NCI-H146 treated with DMSO at 0.1 percent for 48 hours (cell line): ENCODE data around the gene KDM6A.
"Not testable (repeated sequence)": the region's sequence is repeated elsewhere in the genome, so short reads cannot be mapped to it uniquely, and the experiment has no call there.

Source experiments
- DNase-seq: peaks from one replicate; lab custom pipeline; 2025; ENCODE audit not compliant: unreplicated experiment; lab: John Stamatoyannopoulos, UW

Gene KDM6A

DNA sequence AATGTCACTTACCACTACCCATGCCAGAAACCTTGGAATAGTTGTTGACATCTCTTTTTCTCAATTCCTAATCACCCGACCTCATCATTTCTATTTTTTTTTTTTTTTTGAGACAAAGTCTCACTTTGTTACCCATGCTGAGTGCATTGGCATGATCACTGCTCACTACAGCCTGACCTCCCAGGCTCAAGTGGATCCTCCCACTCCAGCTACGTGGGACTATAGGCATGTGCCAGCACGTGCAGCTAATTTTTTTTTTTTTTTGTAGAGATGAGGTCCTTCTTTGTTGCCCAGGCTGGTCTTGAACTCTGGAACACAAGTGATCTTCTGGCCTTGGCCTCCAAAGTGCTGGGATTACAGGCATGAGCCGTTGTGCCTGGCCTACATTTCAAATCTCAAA lies 12.0 kb downstream of the KDM6A start:
- no peak for DNase-seq

DNA sequence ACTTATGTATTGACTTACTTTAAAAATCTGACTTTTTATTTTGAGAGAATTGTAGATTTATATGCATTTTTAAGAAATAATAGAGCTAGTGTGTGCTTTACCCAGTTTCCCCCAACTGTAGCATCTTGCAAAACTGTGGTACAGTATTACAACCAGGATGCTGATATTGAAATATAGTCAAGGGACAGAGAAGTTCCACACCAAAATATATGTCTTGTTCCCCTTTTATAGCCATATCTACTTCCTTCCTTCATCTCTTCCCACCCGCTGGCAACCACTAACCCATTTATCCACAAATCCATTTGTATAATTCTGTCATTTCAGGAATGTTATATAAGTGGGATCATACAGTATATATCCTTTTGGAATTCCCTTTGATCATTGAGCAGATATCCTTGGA lies 16.8 kb downstream of the KDM6A start:
- no peak for DNase-seq

DNA sequence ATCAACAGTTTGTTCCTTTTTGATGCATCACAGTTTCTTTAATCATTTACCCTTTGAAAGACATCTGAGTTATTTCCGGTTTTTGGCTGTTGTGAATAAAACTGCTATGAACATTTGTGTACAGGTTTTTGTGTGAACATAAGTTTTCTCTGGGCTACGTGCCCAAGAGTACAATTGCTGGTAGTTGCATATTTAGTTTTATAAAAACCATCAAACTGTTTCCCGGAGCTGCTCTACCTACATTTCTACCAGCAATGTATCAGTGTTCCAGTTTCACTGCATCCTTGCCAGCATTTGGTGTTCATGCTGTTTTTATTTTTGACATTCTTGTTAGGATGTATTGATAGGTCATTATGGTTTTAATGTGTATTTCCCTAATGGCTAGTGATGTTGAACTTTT lies 17.3 kb downstream of the KDM6A start:
- DNase-seq = no peak

DNA sequence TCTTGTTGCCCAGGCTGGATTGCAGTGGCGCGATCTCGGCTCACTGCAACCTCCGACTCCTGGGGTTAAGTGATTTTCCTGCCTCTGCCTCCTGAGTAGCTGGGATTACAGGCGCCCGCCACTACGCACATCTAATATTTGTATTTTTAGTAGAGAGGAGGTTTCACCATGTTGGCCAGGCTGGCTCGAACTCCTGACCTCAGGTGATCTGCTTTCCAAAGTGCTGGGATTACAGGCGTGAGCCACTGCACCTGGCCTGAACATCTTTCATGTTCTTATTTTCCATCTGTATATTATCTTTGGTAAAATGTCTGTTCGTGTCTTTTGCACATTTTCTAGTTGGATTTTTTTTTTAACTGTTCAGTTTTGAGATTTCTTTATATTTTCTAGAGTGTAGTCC lies 17.7 kb downstream of the KDM6A start:
- DNase-seq = not testable (repeated sequence)

DNA sequence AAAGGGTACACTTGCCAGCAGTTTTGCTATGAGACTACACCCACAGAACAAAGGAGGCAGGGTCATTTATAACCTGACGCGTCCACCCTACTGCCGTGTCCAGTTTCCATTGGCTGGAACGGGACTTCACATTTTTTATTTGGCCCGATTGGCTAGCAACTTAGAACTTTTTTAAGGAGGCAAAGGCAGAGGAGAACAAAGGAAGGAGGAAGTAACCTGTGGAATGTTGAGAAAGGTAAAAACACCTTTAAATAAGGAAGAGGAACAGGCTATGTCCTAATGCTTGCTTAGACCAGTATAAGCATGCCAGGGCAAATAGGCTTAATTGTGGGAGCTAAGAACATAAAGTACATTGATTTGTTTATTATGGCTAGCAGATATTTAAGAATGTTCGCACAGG lies 18.7 kb downstream of the KDM6A start:
- DNase-seq = no peak

DNA sequence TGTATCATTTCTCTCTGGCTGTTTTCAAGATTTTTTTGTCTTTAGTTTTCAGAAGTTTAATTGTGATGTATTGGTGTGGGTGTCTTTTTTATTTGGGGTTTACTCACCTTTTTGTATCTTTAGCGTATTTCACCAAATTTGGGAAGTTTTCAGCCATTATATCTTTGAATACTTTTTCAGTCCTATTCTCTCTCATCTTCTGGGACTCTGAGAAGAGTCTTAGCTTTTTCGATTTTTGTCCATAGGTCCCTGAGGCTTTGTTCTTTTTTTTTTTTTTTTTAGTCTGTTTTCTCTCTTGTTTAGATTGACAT lies 23.8 kb downstream of the KDM6A start:
- no peak for DNase-seq

DNA sequence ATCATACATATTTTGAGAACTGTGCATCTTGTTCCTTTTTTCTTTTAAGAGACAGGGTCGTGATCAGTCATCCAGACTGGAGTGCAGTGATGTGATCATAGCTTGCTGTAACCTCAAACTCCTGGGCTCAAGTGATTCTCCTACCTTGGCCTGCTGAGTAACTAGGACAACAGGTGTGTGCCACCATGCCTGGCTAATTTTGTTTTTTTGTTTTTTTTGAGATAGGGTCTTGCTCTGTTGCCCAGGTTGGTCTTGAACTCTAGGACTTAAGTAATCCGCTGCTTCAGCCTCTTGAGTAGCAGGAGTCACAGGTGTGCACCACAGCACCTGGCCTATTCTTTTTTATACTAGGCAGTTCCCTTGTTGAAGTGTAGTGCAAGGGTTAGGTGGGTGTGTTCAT lies 24.6 kb downstream of the KDM6A start:
- no peak for DNase-seq

DNA sequence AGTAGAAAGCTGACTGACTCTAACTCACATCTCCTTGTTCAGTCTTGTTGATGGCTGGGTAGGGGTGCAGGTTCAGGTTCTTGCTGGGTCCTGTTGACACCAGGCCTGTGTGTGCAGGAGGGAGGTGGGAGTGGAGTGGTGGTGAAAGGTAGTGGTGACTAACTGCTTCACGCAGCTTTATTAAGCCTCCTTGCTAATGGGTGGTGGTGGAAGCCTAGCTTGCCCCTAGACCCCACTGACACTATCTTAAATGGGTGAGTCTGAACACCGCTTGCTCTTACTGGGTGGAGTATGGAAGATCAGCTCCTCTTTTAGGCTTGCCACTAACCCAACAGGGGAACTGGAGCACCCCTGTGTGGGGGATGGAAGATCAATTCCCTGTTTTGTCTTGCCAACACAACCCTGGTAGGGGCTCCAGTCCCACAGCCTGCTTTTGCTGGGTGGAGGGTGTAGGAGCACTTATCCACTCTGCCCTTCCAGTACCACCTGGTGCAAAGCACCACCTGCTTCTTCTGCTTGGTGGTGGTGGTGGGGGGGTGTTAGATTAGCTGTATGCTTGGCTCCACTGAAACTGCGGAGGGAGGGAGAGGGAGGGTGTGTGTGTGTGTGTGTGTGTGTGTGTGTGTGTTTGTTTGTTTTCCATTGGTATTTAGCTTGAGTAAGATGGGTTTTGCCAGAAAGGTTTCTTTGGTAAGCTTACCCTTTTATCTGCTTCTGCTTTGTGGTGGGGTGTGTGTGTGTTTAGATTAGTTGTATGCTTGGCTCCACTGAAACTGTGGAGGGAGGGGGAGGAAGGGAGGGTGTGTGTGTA lies 25.6 kb downstream of the KDM6A start:
- peak; percentile 22 for DNase-seq

DNA sequence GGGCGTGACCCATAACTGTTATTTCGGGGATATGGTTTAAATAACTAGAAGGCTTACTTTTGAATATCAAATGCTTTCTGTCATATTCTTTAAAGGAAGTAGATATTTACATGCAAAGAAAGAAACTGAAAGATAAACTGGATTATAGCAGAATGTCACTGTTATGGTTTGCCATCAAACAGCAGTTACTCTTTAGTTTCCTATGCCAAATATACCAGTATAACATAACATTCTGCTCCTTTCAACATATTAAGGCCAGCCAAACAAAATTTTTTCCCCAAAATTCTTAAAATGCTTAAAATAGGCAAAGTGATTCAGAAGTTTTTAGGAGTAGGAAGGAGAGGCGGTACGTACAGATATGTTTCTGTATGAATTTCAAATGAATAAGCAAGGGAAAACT lies 27.0 kb downstream of the KDM6A start:
- DNase-seq = no peak

DNA sequence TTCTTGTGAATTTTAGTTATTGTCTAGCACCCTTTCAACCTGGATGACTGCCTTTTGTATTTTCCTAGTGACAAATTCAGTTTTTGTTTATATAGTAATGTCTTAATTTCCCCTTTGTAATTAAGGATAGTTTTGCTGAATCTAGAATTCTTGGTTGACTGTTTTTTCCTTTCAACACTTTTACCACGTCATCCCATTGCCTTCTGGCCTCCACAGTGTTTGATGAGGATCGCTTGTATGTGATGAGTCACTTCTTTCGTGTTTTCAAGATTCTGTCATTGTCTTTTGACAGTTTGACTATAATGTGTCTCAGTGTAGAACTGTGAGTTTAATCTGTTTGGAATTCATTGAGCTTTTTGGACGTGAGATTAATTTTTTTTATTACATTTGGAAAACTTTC lies 30.1 kb downstream of the KDM6A start:
- DNase-seq = no peak

DNA sequence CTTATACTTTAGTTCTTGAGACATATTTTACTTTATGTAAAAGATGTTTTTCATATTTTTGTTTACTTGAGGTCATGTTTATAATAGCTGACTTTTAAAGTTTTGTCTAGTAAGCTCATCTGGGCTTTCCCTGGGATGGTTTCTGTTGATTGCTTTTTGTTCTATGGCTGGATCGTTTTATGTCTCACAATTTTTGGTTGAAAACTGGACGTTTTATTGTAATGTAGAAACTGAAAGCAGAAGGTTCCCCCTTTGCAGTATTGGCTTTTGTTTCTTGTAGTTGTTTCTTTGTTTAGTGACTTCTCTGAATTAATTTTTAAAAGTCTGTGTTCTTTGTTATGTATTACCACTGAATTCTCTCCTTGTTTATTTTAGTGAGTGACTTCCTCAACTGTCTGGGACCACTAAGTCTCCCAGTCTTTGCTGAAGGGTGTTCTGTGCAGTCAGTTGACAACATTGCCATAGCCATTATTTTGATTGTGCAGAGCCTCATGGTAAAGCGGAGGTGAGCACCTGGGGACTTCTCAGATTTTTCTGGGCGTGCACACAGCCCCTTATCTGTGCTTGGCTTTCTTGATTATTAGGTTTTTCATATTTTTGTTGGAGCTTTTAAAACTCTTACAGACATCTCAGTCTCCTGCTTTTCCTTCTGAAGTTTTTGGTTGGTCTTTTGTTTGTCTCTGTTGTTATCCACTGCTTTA lies 31.0 kb downstream of the KDM6A start:
- no peak for DNase-seq

DNA sequence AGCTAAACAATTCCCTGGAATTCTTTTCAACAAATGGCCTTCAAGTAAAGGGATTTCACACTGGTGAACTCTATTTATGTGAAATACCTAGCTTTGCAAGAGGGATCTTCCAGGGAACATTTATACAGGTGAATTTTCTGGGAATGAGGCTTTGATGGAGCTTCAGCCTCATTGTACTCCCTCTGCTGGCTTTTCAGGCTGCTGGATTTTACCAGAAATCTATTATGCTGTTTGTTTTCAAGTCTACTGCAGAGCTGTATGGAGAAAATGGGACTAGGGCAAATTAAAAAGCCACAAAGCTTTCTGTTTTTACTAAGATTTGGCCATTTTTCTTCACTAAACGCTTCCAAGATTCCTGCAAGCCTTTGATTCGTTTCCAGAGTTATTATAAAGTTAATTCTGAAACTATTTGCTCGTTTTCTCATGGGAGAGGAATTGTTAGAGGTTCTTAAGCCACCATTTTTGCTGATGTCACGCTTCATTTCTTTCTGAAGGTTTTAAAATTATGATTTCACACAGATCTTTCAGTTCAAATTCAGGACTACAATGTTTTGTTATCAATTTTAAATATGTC lies 31.6 kb downstream of the KDM6A start:
- no peak for DNase-seq

DNA sequence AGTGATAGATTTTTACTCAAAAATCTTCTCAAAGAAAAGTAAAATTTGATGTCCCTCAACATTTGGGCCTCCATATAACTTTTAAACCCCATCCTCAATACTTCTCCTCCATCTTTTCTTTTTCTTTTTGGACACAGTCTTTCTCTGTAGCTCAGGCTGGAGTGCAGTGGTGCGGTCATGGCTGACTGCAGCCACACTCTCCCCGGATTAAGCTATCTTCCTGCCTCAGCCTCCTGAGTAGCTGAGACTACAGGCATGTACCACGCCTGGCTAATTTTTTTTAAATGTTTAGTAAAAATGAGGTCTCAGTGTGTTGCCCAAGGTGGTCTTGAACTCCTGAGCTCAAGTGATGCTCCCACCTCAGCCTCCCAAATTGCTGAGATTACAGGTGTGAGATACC lies 33.1 kb downstream of the KDM6A start:
- no peak for DNase-seq

DNA sequence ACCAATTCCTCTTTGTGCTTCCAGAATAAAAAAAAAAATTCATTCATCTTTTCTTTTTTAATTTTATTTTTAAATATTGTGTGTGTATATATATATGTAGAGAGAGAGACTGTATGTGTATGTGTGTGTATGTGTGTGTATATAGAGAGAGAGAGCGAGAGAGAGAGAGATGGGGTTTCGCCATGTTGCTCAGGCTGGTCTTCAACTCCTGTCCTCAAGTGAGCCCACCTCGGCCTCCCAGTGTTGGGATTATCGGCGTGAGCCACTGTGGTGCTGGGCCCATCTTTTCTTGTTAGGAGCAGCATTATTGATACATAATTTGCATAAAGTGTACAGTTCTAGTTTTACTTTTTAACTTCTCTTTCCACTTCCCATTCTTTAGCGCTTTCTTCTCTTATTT lies 33.6 kb downstream of the KDM6A start:
- DNase-seq = no peak

DNA sequence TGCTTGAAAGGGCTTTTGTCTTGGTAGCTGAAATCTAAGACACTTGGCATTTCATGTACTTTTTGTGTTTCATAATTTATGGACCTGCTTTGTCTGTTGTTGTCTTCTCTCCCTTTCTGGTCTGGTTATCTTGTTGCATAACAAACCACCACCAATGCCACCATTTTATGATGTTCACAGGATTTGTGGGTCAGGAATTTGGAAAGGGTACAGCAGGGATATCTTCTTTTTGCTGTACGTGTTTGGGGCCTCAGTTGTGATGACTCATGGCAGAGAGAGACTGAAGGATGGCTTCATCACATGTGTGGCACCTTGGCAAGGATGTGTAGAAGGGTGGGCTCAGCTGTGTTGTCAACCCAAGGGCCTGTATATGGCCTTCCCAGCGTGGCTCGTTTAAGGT lies 35.2 kb downstream of the KDM6A start:
- DNase-seq = no peak

DNA sequence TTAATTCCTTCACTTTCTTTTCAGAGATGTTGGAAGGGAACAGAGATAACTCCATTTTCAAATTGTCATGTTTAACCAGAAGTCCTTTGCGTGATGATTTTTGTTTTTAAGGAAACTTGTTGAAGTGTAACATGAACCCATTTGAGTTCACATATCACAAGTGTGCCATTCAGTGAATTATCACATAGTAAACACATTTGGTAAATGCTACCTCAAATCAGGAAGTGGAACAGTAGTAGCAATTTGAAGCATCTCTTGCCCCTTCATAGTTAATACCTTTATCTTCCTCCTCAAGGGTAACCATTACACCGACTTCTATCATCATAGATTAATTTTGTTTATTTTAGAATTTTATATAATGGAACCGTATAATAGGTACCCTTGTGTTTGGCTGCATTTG lies 35.8 kb downstream of the KDM6A start:
- DNase-seq = no peak

DNA sequence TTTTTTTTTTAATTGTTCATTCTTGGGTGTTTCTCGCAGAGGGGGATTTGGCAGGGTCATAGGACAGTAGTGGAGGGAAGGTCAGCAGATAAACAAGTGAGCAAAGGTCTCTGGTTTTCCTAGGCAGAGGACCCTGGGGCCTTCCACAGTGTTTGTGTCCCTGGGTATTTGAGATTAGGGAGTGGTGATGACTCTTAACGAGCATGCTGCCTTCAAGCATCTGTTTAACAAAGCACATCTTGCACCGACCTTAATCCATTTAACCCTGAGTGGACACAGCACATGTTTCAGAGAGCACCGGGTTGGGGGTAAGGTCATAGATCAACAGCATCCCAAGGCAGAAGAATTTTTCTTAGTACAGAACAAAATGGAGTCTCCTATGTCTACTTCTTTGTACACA lies 37.5 kb downstream of the KDM6A start:
- not testable (repeated sequence) for DNase-seq

DNA sequence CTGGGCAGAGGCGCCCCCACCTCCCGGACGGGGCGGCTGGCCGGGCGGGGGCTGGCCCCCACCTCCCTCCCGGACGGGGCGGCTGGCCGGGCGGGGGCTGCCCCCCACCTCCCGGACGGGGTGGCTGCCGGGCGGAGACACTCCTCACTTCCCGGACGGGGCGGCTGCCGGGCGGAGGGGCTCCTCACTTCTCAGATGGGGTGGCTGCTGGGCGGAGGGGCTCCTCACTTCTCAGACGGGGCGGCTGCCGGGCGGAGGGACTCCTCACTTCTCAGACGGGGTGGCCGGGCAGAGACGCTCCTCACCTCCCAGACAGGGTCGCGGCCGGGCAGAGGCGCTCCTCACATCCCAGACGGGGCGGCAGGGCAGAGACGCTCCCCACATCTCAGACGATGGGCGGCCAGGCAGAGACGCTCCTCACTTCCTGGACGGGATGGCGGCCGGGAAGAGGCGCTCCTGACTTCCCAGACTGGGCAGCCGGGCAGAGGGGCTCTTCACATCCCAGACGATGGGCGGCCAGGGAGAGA lies 38.1 kb downstream of the KDM6A start:
- not testable (repeated sequence) for DNase-seq

DNA sequence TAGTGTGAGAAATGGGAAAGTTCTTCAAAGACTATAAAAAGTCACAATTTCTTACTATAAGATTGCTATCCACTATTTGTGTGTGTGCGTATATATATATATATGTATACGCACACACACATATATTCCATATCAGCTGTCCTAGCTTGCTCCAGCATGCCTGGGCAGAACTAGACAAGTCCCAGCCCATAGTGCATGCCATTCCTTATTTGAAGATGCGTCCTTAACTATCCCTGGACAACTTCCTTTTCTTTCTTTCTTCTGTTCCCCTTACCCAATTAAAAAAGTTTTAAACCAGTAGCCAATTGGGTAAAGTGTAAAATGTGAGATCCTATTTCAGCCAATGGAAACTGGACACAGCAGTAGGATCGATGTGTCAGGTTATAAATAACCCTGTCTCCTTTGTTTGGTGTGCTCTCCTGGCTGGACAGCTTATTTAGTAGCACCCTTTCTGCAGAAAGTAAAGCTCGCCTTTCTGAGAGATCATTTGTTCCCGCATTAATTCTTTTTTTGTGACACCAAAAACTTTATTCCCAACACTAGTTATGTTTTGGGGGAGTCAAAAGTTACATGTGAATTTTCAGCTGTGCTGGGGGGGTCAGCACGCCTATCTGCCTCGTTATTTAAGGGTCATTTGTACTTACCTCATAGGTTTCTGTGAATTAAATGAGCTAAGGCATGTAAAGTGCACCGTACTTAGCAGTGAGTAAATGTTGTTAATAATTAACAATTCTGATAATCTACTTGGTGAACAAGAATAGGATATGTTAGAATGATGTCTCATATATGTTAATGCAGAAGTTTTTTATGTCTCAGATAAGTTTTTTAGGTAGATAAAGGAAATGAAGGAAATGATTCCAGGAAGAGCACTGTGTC lies 40.9 kb downstream of the KDM6A start:
- DNase-seq = no peak

DNA sequence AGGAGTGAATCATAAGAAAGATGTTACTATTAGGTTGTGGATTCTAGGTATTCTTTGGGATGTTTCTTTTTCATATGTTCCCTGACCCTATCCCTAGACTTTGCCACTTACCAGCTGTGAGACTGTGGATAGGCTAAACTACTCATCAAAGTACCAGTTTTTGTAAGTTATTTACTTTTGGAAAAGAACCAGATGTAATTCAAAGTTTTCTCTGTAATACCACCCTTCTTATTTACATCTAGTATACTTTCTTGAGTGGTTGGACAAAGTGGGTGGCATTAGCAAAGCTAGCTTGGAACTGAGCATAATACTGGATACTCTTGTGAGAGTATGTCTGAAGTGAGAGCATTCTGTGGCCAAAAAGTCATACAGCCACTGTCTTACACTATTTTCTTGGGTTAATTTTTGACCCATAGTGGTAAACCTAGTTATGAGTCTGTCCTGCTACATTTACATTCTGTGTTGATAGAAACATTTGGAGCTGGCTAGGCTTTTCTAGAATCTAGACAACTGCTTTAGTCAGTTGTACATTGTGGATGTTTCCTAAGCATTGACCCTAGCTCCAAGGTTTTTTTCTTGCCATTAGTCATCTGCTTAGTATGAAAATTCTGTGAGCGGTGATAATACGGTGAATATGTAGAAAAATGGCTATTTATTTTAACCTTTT lies 41.7 kb downstream of the KDM6A start:
- no peak for DNase-seq

DNA sequence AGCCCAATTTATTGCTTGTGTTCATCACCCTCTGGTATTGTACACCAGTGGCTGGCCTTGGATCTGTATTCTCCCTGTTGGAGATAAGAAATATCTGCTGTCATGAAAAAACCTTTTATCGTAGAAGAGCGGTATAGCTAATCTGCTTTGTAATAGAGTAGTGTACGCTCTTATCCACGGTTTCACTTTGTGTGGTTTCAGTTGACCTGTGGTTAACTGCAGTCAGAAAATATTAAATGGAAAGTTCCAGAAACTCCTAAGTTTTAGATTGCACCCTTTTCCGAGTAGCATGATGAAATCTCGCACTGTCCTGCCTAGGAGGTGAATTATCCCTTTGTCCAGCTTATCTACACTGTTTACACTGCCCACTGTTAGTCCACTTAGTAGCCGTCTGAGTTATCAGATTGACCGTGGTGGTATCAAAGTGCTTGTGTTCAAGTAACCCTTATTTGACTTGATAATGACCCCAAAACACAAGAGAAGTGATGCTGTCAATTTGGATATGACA lies 42.4 kb downstream of the KDM6A start:
- DNase-seq = peak; percentile 78
